GM18519 (cell line): ENCODE results near the gene PXN.
"Not testable (repeated sequence)": the region's sequence is repeated elsewhere in the genome, so short reads cannot be mapped to it uniquely, and the experiment has no call there.

Experiments used
- ATAC-seq: cut with Tn5 transposase; IDR thresholded peaks from one replicate; pipeline ENCODE4 v1.9.1; 2021; ENCODE audit warnings: mild to moderate bottlenecking, moderate library complexity; ENCODE audit not compliant: unreplicated experiment, low FRiP score

The PXN gene

GRCh38 chr12:120242275-120242799 lies 23.2 kb downstream of the PXN start:
- ATAC-seq, result no peak

- no peak for ATAC-seq
Measured at GRCh38 chr12:120241561-120242274, 23.8 kb downstream of the PXN start.

DNA sequence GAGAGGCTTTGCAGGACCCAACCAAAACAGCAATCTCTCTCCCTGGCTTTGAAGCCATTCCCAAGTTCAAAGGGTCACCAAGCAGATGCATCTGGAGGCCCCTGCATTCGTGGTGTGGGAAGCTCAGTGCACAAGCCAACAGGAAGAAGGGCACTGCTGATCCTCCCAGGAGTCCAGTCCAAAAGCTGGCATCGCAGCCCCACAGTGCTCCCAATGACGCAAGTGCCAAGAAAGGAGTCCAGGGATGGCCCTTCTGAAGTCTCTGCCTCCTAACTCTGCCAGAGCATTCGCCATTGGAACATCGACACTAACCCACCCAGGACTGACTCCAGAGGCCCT lies 25.1 kb downstream of the PXN start:
- ATAC-seq, result no peak

DNA sequence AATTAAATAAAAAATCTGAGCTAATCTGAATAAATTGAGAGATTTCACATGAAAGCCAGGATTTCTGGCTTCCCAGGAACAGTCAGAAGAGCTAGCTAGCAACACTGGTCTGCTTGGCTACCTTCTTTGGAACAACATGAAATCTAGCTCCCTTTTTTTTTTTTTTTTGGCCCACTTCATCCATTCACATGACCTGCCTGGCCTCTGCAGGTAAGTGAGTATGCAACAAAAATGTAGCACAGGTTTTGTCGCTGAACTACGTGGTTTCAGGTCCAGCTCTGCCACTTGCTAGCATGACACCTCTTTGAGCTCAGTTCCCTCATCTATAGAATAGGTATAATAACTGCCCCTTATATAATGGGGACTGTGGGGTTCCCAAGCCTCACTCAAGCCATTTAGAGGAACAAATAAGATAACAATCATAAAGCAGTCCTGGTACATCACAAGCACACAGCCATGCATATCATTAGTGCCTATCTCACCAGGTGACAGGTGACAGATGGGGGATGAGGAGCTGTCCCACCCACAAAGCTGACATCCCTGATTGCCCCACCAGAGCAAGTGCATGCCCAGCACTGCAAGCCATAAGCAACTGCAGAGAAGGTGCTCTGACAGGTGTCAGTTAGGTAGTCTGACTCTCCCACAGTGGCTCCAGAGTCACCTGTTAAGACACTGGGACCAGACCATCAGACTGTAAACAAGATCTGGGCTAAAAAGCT lies 25.6 kb downstream of the PXN start:
- no peak for ATAC-seq

DNA sequence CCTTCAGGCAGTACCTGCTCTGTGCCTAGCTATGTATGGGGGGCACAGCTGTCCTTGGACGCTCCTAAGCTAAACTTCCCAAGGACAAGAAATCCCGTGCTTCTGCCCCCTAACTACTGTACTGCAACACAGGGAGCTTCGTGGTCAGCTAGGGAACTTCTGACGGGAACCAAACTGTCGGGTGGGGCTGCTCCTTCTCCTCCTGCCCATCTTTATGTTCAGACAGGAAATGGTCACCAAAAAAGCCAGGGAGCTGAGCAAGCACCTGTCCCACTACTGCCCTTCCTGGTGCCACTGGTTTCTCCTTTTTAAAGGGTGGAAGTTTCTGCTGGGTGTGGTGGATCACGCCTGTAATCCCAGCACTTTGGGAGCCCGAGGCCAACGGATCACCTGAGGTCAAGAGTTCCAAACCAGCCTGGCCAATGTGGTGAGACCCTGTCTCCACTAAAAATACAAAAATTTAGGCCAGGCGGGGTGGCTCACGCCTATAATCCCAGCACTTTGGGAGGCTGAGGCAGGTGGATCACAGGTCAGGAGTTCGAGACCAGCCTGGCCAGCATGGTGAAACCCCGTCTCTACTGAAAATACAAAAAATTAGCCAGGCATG lies 26.6 kb downstream of the PXN start:
- no peak for ATAC-seq

DNA sequence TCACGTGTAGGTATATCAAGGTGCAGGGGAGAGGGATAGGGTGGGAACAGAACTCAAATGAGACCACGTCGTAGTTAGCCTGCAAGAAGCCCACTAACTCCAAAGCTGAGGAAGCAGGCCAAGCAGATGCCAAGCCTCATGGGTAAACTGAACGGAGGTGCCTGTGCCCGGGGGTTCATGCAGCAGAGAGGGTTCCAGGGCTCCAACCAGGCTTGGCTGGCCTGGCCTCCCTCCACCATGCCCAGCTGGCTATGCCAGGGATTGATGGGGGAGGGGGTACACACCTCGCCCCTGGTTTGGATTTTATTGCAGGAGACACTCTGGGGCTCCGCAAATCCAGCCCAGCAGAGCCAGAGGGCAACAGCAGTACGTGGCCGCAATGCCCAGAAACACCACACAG lies 27.3 kb downstream of the PXN start:
- ATAC-seq, result no peak

GRCh38 chr12:120237360-120238171 lies 28.0 kb downstream of the PXN start:
- no peak for ATAC-seq

- not testable (repeated sequence) for ATAC-seq
Measured at GRCh38 chr12:120236809-120237208, 28.7 kb downstream of the PXN start.

DNA sequence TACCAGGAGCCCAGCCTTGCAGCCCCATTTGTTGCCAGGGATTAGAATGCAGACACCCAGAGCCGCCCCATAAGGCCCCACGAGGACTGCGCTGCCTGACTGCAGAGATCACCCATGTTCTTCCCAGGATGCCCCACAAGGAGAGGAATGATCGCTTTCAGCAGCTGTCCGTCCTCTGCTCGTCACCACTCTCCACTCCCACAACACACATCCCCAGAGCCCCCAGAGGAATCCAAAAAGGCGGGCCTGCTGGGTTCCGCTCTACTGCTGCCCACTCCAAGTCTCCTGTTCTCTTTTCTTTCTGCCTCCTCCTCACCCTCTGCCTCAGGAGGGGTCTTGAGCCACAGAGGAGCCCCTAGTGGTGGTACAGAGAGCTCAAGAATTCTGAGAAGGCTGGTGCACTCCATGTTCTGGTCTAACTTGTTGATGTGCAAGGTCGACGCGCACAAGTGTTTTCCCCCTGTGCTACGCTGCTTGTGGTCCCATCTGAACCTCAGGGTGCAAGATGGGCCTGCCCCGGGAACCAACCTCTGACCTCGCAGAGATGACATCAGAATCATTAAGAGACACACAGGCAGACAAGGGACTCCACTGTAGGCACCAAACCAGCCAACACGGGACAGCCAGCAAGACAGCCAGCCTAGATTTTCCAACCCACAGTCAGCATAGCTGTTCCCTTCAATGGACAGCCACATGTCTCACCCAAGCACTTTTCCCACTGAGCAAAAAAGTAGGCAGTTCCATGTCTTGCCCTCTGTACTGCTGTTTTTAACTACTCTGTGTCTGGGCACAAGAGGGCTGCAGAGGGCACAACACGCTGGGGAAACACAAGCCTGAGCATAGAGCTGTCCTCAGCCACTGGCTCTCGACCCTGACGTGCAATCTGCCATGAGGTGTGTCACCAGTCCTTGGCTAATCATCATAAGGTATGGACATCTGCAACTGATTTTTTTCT lies 29.9 kb downstream of the PXN start:
- no peak for ATAC-seq

- no peak for ATAC-seq
Measured at GRCh38 chr12:120234643-120235368, 30.7 kb downstream of the PXN start.

- ATAC-seq, result no peak
Measured at GRCh38 chr12:120231316-120232011, 34.1 kb downstream of the PXN start.

DNA sequence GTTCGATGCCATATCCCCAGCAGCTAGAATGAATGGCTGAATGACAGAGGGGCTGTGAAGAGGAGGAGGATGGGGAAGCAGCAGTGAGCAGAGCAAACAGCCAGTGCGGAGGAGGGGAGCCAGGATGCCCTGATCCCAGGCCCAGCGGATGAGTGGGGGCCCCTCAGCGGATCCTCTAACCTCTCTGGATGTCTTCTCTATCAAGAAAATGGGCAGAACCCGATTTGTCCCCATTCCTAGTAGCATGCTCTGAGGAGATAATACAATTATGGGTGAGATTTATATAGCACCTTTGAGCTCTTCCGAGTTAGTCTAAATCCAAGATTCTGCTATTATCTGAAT lies 34.6 kb downstream of the PXN start:
- ATAC-seq, result no peak

GRCh38 chr12:120230326-120230973 lies 35.1 kb downstream of the PXN start:
- no peak for ATAC-seq

GRCh38 chr12:120229487-120230325 lies 35.8 kb downstream of the PXN start:
- no peak for ATAC-seq

GRCh38 chr12:120229071-120229486 lies 36.5 kb downstream of the PXN start:
- no peak for ATAC-seq

GRCh38 chr12:120228291-120229070 lies 37.0 kb downstream of the PXN start:
- no peak for ATAC-seq

DNA sequence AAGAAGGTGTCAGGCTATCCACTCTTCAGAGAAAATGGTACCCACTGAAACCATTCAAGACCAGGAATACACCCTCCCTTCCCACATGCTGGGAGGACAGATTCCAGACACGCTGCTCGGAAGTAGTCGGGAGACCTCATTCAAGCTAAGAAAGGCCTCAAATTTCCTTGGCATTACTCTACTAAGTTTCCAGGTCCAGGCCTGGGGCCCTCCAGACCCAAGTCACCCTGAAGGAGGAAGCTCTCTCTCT lies 37.6 kb downstream of the PXN start:
- no peak for ATAC-seq
